Sigmoid colon (tissue), 7 donors: ENCODE results near the gene NCOA7. TPM values are rescaled to one million over a fixed set of nuclear protein-coding genes. Genes with fewer than 3 reads are reported as not detected.
"Not testable (repeated sequence)": the region's sequence is repeated elsewhere in the genome, so short reads cannot be mapped to it uniquely, and the experiment has no call there.

Experiments
- DNase-seq: peaks from one replicate; pipeline ENCODE4 v3.0.0-alpha.2; 2019
- H3K27ac ChIP-seq, 4 donors: fragments of 200-600 bp; sonication (generic); one replicate each; pipeline ENCODE4 v1.5.1; 2016 to 2019; ENCODE audit warnings: mild to moderate bottlenecking in 1 of 4
- H3K27me3 ChIP-seq, 3 donors: fragments of 200-600 bp; sonication (generic); one replicate each; pipeline ENCODE4 v1.5.1; 2019; ENCODE audit warnings: mild to moderate bottlenecking in 1 of 3
- H3K36me3 ChIP-seq, 4 donors: fragments of 200-600 bp; sonication (generic); one replicate each; pipeline ENCODE4 v1.5.1; 2016 to 2019
- H3K4me1 ChIP-seq, 4 donors: fragments of 200-600 bp; sonication (generic); one replicate each; pipeline ENCODE4 v1.5.1; 2017 to 2019
- H3K4me3 ChIP-seq, 4 donors: fragments of 200-600 bp; sonication (generic); one replicate each; pipeline ENCODE4 v1.5.1; 2017 to 2019; ENCODE audit warnings: mild to moderate bottlenecking in 2 of 4, moderate library complexity in 1 of 4
- H3K9me3 ChIP-seq, 4 donors: fragments of 200-600 bp in 3 of 4; sonication (generic) in 3 of 4; one replicate each; pipeline versions ENCODE4 v1.5.1 to v1.6.1; 2013 to 2019
- CTCF ChIP-seq, 4 experiments: fragments of 450-650 bp in 3 of 4; fragments of 200-600 bp in 1 of 4; IDR thresholded peaks; one replicate each; pipeline ENCODE4 v1.5.1; 2016 to 2019; ENCODE audit warnings: antibody characterized with exemption in 4 of 4, mild to moderate bottlenecking in 3 of 4, moderate library complexity in 2 of 4
- EP300 ChIP-seq, 4 donors: sonication (generic); formaldehyde crosslinking; IDR thresholded peaks; one replicate each; pipeline ENCODE4 v1.6.1; 2017; ENCODE audit warnings: antibody characterized with exemption in 4 of 4
- POLR2A ChIP-seq, 2 donors: fragments of 450-650 bp; IDR thresholded peaks; one replicate each; pipeline ENCODE4 v1.6.1; 2016; ENCODE audit warnings: antibody characterized with exemption in 2 of 2, mild to moderate bottlenecking in 2 of 2, moderate library complexity in 2 of 2
- POLR2AphosphoS5 ChIP-seq, 4 donors: sonication (generic); formaldehyde crosslinking; IDR thresholded peaks; one replicate each; pipeline ENCODE4 v1.6.1; 2017; ENCODE audit warnings: antibody characterized with exemption in 4 of 4
- WGBS, 2 donors: extraction: QIAGEN DNeasy Blood & Tissue Kit; methylation state at CpG; one replicate each; pipeline ENCODE4 v1.1.7; 2013; 5-methylcytosine and 5-hydroxymethylcytosine counted together
- intact Hi-C: fragments of 100-400 bp; cut with DNase I; formaldehyde crosslinking; loops from one replicate; pipeline ENCODE4 v1.15.1; 2023
- polyA plus RNA-seq, 3 donors: library from polyadenylated mRNA; stranded (reverse); fragments of 200-250 nt; gene quantifications; one replicate each; pipeline ENCODE4 v1.2.3, GENCODE V29; 2013
- total RNA-seq, 4 donors: library from RNA; depleted of rRNA; stranded (reverse); fragments of >200 nt; gene quantifications; one replicate each; pipeline ENCODE4 v1.1.0, GENCODE V29; 2016
- donor health status: healthy with polysubstance abuse.
- donor health status: Bipolar disorder and iron deficiency.
- donor health status: healthy.

The NCOA7 gene
- total and polyA plus RNA-seq, 7 donors, result 15.6 to 48.3 (median 27.5) TPM

- Histone ChIP-seq H3K27ac (no peak overlapping the region), H3K4me1 (no peaks in the 10 kb centered on the region), H3K36me3 (peaks cover 0 to 14% (median 2%) of the 10 kb centered on the region in 4 donors), H3K9me3 (no peaks in the 10 kb centered on the region), H3K4me3 (no peak overlapping the region), H3K27me3 (no peaks in the 10 kb centered on the region)
- TF ChIP-seq CTCF (IDR thresholded peaks at IDR 0.05), result no peak
- no peak for TF ChIP-seq POLR2AphosphoS5 (IDR thresholded peaks at IDR 0.05)
- TF ChIP-seq POLR2A (IDR thresholded peaks at IDR 0.05), result no peak
- TF ChIP-seq EP300 (IDR thresholded peaks at IDR 0.05), result no peak
- DNase-seq, result no peak
- intact Hi-C loops, result no loop called here
These were observed 141.7 kb downstream of the NCOA7 start for GRCh38 chr6:125932451-125932795.

- intact Hi-C loops, H3K9me3 ChIP-seq, H3K4me1 ChIP-seq, H3K36me3 ChIP-seq, H3K27ac ChIP-seq, DNase-seq, H3K27me3 ChIP-seq, H3K4me3 ChIP-seq: not testable (repeated sequence)
- 76 to 89% methylated on average over 5 of the region's 5 CpGs for WGBS, 2 donors
These were observed 144.8 kb downstream of the NCOA7 start for GRCh38 chr6:125935520-125935919.

- no peaks in the 10 kb centered on the region for H3K4me1 ChIP-seq
- no peaks in the 10 kb centered on the region for H3K36me3 ChIP-seq
- no peaks in the 10 kb centered on the region for H3K9me3 ChIP-seq
- 19 to 49% methylated on average over 1 of the region's 1 CpG for WGBS, 2 donors
- intact Hi-C loops, result no loop called here
- TF ChIP-seq EP300 (IDR thresholded peaks at IDR 0.05) (no peak), CTCF (IDR thresholded peaks at IDR 0.05) (no peak), POLR2AphosphoS5 (IDR thresholded peaks at IDR 0.05) (no peak), POLR2A (IDR thresholded peaks at IDR 0.05) (no peak)
- H3K27me3 ChIP-seq, result no peaks in the 10 kb centered on the region
- no peak for DNase-seq
- no peak overlapping the region for H3K27ac ChIP-seq
- no peak overlapping the region for H3K4me3 ChIP-seq
These were observed 148.3 kb downstream of the NCOA7 start for GRCh38 chr6:125939026-125939425.

- no peak for DNase-seq
- TF ChIP-seq EP300 (IDR thresholded peaks at IDR 0.05) (no peak), CTCF (IDR thresholded peaks at IDR 0.05) (no peak), POLR2AphosphoS5 (IDR thresholded peaks at IDR 0.05) (no peak), POLR2A (IDR thresholded peaks at IDR 0.05) (no peak)
- H3K9me3 ChIP-seq, result no peaks in the 10 kb centered on the region
- no peak overlapping the region for H3K27ac ChIP-seq
- intact Hi-C loops, result no loop called here
- WGBS, 2 donors, result 85 to 91% methylated on average over 2 of the region's 2 CpGs
- no peak overlapping the region for H3K4me3 ChIP-seq
- H3K4me1 ChIP-seq, result peaks cover 0 to 2% (median 0%) of the 10 kb centered on the region in 4 donors
- no peaks in the 10 kb centered on the region for H3K27me3 ChIP-seq
- no peaks in the 10 kb centered on the region for H3K36me3 ChIP-seq
These were observed 149.0 kb downstream of the NCOA7 start for GRCh38 chr6:125939791-125940190.

GRCh38 chr6:125940247-125941041, 149.7 kb downstream of the NCOA7 start:
- peaks cover 0 to 8% (median 0%) of the 10 kb centered on the region in 4 donors for H3K4me1 ChIP-seq
- no peaks in the 10 kb centered on the region for H3K36me3 ChIP-seq
- intact Hi-C loops, result no loop called here
- WGBS, 2 donors, result 75 to 81% methylated on average over 5 of the region's 5 CpGs
- no peak for DNase-seq
- H3K9me3 ChIP-seq, result no peaks in the 10 kb centered on the region
- no peak for TF ChIP-seq POLR2A (IDR thresholded peaks at IDR 0.05)
- TF ChIP-seq CTCF (IDR thresholded peaks at IDR 0.05), result no peak
- TF ChIP-seq EP300 (IDR thresholded peaks at IDR 0.05), result no peak
- H3K27ac ChIP-seq, result no peak overlapping the region
- H3K27me3 ChIP-seq, result no peaks in the 10 kb centered on the region
- no peak overlapping the region for H3K4me3 ChIP-seq
